Neural cell (in vitro differentiated cells): ENCODE results near the gene PYGO2. TPM values are rescaled to one million over a fixed set of nuclear protein-coding genes. Genes with fewer than 3 reads are reported as not detected.
"Not testable (repeated sequence)": the region's sequence is repeated elsewhere in the genome, so short reads cannot be mapped to it uniquely, and the experiment has no call there.

ENCODE experiments used
- H2AFZ ChIP-seq: fragments of 200-600, 300-800 bp; sonication (generic), shearing (Covaris generic); 2 replicates; pipeline ENCODE4 v1.6.0; 2014; ENCODE audit warnings: low read depth, mild to moderate bottlenecking, antibody characterized with exemption, low read length, moderate library complexity
- H3F3A ChIP-seq: fragments of 200-600 bp; shearing (Covaris generic); 2 replicates; pipeline ENCODE4 v1.6.1; 2016; ENCODE audit warnings: mild to moderate bottlenecking, moderate library complexity, mixed read lengths, antibody characterized with exemption, low read length; ENCODE audit not compliant: insufficient read depth, poor library complexity, severe bottlenecking
- H3K27ac ChIP-seq: fragments of 200-600, 300-800 bp; sonication (generic), shearing (Covaris generic); 2 replicates; pipeline ENCODE4 v1.5.1; 2014; ENCODE audit warnings: mild to moderate bottlenecking, low read length, moderate library complexity
- H3K27me3 ChIP-seq: fragments of 300-800, 200-600 bp; sonication (generic), shearing (Covaris generic); 2 replicates; pipeline ENCODE4 v1.6.0; 2014; ENCODE audit warnings: mild to moderate bottlenecking, low read depth, low read length, moderate library complexity; ENCODE audit not compliant: insufficient read depth
- H3K36me3 ChIP-seq: fragments of 300-800, 200-600 bp; sonication (generic), shearing (Covaris generic); 2 replicates; pipeline ENCODE4 v1.5.1; 2014; ENCODE audit warnings: mild to moderate bottlenecking, antibody characterized with exemption, low read length, moderate library complexity; ENCODE audit not compliant: insufficient read depth
- H3K4me2 ChIP-seq: fragments of 300-800, 200-600 bp; sonication (generic), shearing (Covaris generic); 2 replicates; pipeline ENCODE4 v1.6.0; 2014; ENCODE audit warnings: mild to moderate bottlenecking, low read length
- H3K4me3 ChIP-seq: fragments of 300-800, 200-600 bp; sonication (generic), shearing (Covaris generic); 2 replicates; pipeline ENCODE4 v1.5.1; 2014; ENCODE audit warnings: mild to moderate bottlenecking, low read length, moderate library complexity
- H3K79me2 ChIP-seq: fragments of 200-600 bp; shearing (Covaris generic); replicated peaks from 2 replicates; pipeline ENCODE4 v1.6.0; 2014; ENCODE audit warnings: mild to moderate bottlenecking, low read length, moderate library complexity; ENCODE audit not compliant: insufficient read depth
- H3K9ac ChIP-seq: fragments of 300-800, 200-600 bp; sonication (generic), shearing (Covaris generic); 2 replicates; pipeline ENCODE4 v1.6.1; 2016; ENCODE audit warnings: mild to moderate bottlenecking, low read length, mixed read lengths
- H3K9me2 ChIP-seq: fragments of 200-600 bp; shearing (Covaris generic); 2 replicates; pipeline ENCODE4 v1.6.1; 2016; ENCODE audit warnings: mild to moderate bottlenecking, low read length, mixed read lengths; ENCODE audit not compliant: insufficient read depth
- H3K9me3 ChIP-seq: fragments of 200-600, 300-800 bp; sonication (generic), shearing (Covaris generic); 2 replicates; pipeline ENCODE4 v1.6.1; 2016; ENCODE audit warnings: mild to moderate bottlenecking, mixed run types, low read length, moderate library complexity, mixed read lengths
- H4K20me1 ChIP-seq: fragments of 200-600 bp; shearing (Covaris generic); 2 replicates; pipeline ENCODE4 v1.6.1; 2016; ENCODE audit warnings: mild to moderate bottlenecking, mixed run types; ENCODE audit not compliant: insufficient read depth
- CTCF ChIP-seq: fragments of 450-650 bp; IDR thresholded peaks from 2 replicates; pipeline ENCODE4 v1.5.1; 2014; ENCODE audit warnings: antibody characterized with exemption, mild to moderate bottlenecking, moderate library complexity; ENCODE audit not compliant: poor library complexity, severe bottlenecking
- EP300 ChIP-seq: fragments of 450-650 bp; conservative IDR thresholded peaks from 2 replicates; pipeline ENCODE4 v1.6.1; 2014; ENCODE audit warnings: antibody characterized with exemption, mild to moderate bottlenecking, moderate library complexity; ENCODE audit not compliant: poor library complexity, severe bottlenecking
- EZH2 ChIP-seq: fragments of 200-600, 300-800 bp; shearing (Covaris generic), sonication (generic); IDR thresholded peaks from 2 replicates; pipeline ENCODE4 v1.6.1; 2014; ENCODE audit warnings: antibody characterized with exemption, low read length, borderline replicate concordance, mild to moderate bottlenecking; ENCODE audit not compliant: insufficient read depth, poor library complexity, severe bottlenecking
- MXI1 ChIP-seq: fragments of 450-650 bp; conservative IDR thresholded peaks from 2 replicates; pipeline ENCODE4 v1.6.1; 2014; ENCODE audit warnings: antibody characterized with exemption, mild to moderate bottlenecking; ENCODE audit not compliant: poor library complexity, severe bottlenecking
- POLR2AphosphoS5 ChIP-seq: IDR thresholded peaks from 2 replicates; pipeline ENCODE4 v1.6.1; 2012
- RAD21 ChIP-seq: fragments of 450-650 bp; conservative IDR thresholded peaks from 2 replicates; pipeline ENCODE4 v1.6.1; 2014; ENCODE audit warnings: antibody characterized with exemption, mild to moderate bottlenecking, moderate library complexity
- REST ChIP-seq: IDR thresholded peaks from 2 replicates; pipeline ENCODE4 v1.6.1; 2012; ENCODE audit warnings: borderline replicate concordance
- SMC3 ChIP-seq: fragments of 450-650 bp; conservative IDR thresholded peaks from 2 replicates; pipeline ENCODE4 v1.6.1; 2014; ENCODE audit warnings: antibody characterized with exemption, mild to moderate bottlenecking, moderate library complexity; ENCODE audit not compliant: poor library complexity
- TAF1 ChIP-seq: IDR thresholded peaks from 2 replicates; pipeline ENCODE4 v1.6.1; 2012; ENCODE audit warnings: low read depth
- polyA plus RNA-seq: library from polyadenylated mRNA; depleted of rRNA; stranded (reverse); fragments of >200 nt; gene quantifications from 2 replicates; pipeline ENCODE4 v1.2.3, GENCODE V29; 2014

PYGO2 gene
- polyA plus RNA-seq, 1 donor from 2014 or later: 13.4 TPM

GRCh38 chr1:154910851-154911250, 50.7 kb downstream of the PYGO2 start:
- Histone ChIP-seq H3K27me3 (no peaks in the 10 kb centered on the region), H3K9me3 (peaks cover 3% of the 10 kb centered on the region), H3K9me2 (no peaks in the 10 kb centered on the region), H3K4me3 (no peak overlapping the region), H3K4me2 (no peak overlapping the region), H4K20me1 (no peaks in the 10 kb centered on the region), H3K79me2 (no peaks in the 10 kb centered on the region), H3K9ac (no peak overlapping the region), H3F3A (no peaks in the 10 kb centered on the region), H3K27ac (no peak overlapping the region), H2AFZ (no peak overlapping the region), H3K36me3 (no peaks in the 10 kb centered on the region)
- no peak for TF ChIP-seq REST
- TF ChIP-seq POLR2AphosphoS5: no peak
- TF ChIP-seq EP300: no peak
- TF ChIP-seq EZH2: no peak
- TF ChIP-seq SMC3: no peak
- TF ChIP-seq RAD21: no peak
- TF ChIP-seq MXI1: no peak
- no peak for TF ChIP-seq TAF1
- TF ChIP-seq CTCF: no peak

- no peak overlapping the region for H3K4me2 ChIP-seq
- H2AFZ ChIP-seq: no peak overlapping the region
- H3K9me3 ChIP-seq: peaks cover 3% of the 10 kb centered on the region
- H3K27ac ChIP-seq: no peak overlapping the region
- no peaks in the 10 kb centered on the region for H3K36me3 ChIP-seq
- no peak overlapping the region for H3K9ac ChIP-seq
- H3K27me3 ChIP-seq: no peaks in the 10 kb centered on the region
- no peaks in the 10 kb centered on the region for H4K20me1 ChIP-seq
- no peaks in the 10 kb centered on the region for H3K79me2 ChIP-seq
- H3K4me3 ChIP-seq: no peak overlapping the region
- no peaks in the 10 kb centered on the region for H3F3A ChIP-seq
- H3K9me2 ChIP-seq: no peaks in the 10 kb centered on the region
- TF ChIP-seq CTCF: no peak
- TF ChIP-seq EP300: no peak
- no peak for TF ChIP-seq EZH2
- TF ChIP-seq TAF1: no peak
- TF ChIP-seq REST: no peak
- TF ChIP-seq SMC3: no peak
- no peak for TF ChIP-seq MXI1
- no peak for TF ChIP-seq RAD21
- TF ChIP-seq POLR2AphosphoS5: no peak
These were observed 52.6 kb downstream of the PYGO2 start for GRCh38 chr1:154908937-154909336.

- H4K20me1 ChIP-seq, H3K4me3 ChIP-seq, H3F3A ChIP-seq, H3K36me3 ChIP-seq, H3K9me3 ChIP-seq, H3K27me3 ChIP-seq, H2AFZ ChIP-seq, H3K9me2 ChIP-seq, H3K9ac ChIP-seq, H3K27ac ChIP-seq, H3K79me2 ChIP-seq, H3K4me2 ChIP-seq: not testable (repeated sequence)
These were observed 53.5 kb downstream of the PYGO2 start for GRCh38 chr1:154908129-154908528.
